Measurements from ENCODE around the gene MRPL48.
"Not testable (repeated sequence)": the region's sequence is repeated elsewhere in the genome, so short reads cannot be mapped to it uniquely, and the experiment has no call there.

MRPL48 gene

GRCh38 chr11:73781303-73781702 is 6.4 kb upstream of the MRPL48 start:
- DNase-seq: no peak

- DNase-seq: no peak
These were observed 4.1 kb upstream of the MRPL48 start for GRCh38 chr11:73783483-73784020.

DNA sequence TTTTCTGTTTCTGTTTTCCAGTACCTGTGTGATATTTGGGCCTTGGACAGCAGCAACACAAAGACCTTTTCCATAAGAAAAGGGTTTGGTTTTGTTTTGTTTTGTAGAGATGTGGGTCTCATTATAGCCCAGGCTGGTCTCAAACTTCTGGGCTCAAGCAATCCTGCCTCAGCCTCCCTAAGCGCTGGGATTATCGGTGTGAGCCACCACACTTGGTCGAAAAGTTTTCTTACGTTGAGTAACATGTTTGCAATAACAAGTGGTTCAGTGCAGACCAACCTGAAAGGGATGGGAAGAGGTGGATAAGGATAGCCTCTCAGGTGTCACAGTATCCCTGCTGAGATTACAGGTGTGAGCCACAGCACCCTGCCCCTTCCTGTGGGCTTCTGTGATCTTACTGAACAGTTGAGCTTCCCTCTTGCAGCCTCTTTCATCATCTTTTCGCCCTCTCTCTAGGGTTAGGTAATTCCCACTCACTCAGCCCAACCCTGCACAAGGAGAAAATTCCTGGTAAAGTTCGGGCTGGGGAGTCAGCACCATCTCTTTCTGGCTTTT is 3.5 kb upstream of the MRPL48 start:
- DNase-seq: peak; percentile 74

- no peak for DNase-seq
These were observed 2.9 kb upstream of the MRPL48 start for GRCh38 chr11:73784734-73785133.

DNA sequence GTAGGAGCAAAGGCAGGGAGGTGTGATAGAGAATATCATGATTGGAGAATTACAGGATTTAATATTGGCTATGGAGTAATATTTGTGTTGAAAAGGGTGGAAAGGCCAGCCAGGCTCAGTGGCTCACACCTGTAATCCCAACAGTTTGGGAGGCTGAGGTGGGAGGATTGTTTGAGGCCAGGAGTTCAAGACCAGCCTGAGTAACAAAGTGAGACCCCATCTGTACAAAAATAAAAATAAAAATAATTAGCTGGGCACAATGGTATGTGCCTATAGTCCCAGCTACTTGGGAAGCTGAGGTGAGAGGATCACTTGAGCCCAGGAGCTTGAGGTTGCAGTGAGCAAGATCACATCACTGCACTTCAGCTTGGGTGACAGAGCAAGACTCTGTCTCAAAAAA is 2.2 kb upstream of the MRPL48 start:
- not testable (repeated sequence) for DNase-seq

- DNase-seq: no peak
These were observed 527 bp upstream of the MRPL48 start for GRCh38 chr11:73787051-73787642.

GRCh38 chr11:73789279-73789670 is 1.6 kb downstream of the MRPL48 start:
- no peak for DNase-seq

GRCh38 chr11:73792584-73792983 is 4.9 kb downstream of the MRPL48 start:
- peak; percentile 30 for DNase-seq

GRCh38 chr11:73795925-73796632 is 8.4 kb downstream of the MRPL48 start:
- DNase-seq: no peak

GRCh38 chr11:73797457-73797856 is 9.8 kb downstream of the MRPL48 start:
- no peak for DNase-seq

GRCh38 chr11:73800276-73800806 is 12.7 kb downstream of the MRPL48 start:
- no peak for DNase-seq

GRCh38 chr11:73801136-73801535 is 13.5 kb downstream of the MRPL48 start:
- DNase-seq: no peak

- DNase-seq: peak; percentile 56
These were observed 17.0 kb downstream of the MRPL48 start for GRCh38 chr11:73804712-73805111.

DNA sequence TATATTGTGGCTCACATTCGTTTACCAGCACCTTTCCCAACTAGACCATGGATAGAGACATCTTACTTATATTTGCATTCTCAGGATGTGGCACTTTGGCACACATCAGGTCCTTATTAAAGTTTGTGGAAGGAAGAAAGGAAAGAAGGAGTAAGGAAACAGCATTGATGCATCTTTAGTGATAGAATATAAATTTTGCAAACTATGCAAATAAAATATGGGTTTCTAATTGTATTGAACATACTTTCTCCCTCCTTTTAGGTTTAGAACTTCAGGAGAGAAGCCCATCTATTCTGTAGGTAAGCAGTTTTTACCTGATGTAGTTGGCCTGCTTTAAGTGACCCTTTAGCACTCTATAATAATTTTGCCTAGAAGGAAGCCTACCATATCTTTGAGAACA is 20.4 kb downstream of the MRPL48 start:
- DNase-seq: no peak

GRCh38 chr11:73810637-73811036 is 23.0 kb downstream of the MRPL48 start:
- no peak for DNase-seq

DNA sequence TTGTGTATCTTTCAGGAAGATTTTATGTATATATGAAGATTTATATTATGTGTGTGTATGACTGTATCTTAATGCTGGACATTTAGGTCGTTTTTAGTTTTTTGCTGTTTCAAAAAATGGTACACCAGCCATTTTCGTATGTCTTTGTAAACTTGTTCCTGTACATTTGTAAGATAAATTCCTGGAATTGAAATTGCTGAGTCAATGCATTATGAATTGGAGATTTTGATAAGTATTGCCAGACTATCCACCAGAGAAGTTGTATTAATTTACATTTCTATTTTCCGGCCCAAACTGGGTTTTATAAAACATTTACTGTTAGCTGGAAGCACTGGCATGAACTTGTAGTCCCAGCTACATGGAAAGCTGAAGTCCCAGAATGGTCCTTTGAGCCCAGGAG is 24.6 kb downstream of the MRPL48 start:
- no peak for DNase-seq

- no peak for DNase-seq
These were observed 27.1 kb downstream of the MRPL48 start for GRCh38 chr11:73814812-73815211.

GRCh38 chr11:73818846-73819245 is 31.2 kb downstream of the MRPL48 start:
- peak; percentile 49 for DNase-seq

GRCh38 chr11:73830261-73830660 is 42.6 kb downstream of the MRPL48 start:
- DNase-seq: no peak

- peak; percentile 25 for DNase-seq
These were observed 45.4 kb downstream of the MRPL48 start for GRCh38 chr11:73833067-73833466.

DNA sequence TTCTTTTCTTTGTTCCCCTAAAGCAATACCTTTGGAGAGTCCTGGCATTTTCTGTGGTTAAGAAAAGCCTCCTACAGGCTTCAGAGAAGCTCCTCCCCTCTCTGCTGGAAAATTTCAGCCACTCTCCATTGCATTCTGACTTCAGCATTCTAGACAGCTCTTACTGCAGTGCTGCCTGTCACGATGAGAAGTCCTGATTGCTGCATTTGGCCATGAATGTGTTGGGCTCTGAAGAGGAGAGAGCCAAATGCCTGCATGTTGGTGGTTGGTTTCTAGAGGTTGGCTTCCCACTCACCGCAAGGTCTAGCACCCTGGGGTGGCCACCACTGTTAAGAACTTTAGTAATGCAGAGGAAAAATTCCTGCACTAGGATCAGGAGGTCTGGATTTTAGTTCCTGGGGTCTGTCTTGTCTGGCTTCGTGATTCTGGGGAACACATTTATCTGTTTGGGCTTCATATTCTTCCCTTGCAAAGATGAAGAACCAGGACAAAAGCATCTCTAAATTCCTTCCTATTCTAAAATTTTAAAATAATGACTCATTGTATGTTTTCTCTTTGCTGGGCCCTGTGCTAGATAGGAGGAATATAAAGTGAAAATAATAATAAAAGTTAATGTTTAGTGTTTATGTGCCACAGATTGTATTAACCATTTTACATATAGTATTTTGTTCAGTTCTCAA is 50.9 kb downstream of the MRPL48 start:
- DNase-seq: no peak

- no peak for DNase-seq
These were observed 51.4 kb downstream of the MRPL48 start for GRCh38 chr11:73839123-73839457.

DNA sequence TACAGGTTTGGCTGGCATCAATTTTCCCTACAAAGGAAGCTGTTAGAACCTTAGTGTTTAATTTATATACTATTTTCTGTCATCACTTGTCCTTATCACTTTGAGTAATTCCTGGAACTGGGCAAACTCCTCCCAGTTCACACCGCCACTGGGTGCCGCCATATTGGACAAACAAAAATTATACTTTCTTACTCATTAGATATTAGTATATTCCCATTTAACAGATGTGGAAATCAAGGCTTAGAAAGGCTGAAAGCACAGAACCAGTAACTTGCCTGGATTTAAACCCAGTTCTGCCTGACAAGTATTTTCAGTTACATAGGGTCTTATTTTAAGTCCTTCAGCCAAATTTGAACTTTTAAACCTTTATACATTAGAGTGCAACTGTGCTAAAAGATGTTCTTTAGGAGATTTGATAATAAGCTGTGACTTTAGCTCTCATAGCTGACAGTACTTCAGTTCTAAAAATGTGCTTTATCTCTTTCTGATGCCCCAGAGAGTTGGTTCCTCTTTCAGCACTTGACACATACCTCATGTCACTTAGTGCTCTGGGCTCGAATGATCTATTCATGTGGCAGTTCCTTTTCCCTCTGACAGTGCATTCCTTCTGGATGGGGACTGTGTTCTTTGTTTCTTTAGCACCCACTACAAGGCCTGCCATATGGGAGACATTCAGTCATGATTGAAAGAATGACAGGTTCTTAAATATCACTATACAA is 63.5 kb downstream of the MRPL48 start:
- no peak for DNase-seq
